H1 (cell line): ENCODE results near the gene UBE2O. TPM values are rescaled to one million over a fixed set of nuclear protein-coding genes. Genes with fewer than 3 reads are reported as not detected.

Source experiments
- CTCF ChIA-PET: fragments of 300-600 bp; sonication (Branson Sonifier 250); formaldehyde crosslinking; loops from one replicate; lab custom pipeline; 2021; ENCODE audit not compliant: partially characterized antibody; lab: Charles Lee
- POLR2A ChIA-PET: fragments of 300-600 bp; sonication (Branson Sonifier 250); formaldehyde crosslinking; loops from one replicate; lab custom pipeline; 2021; ENCODE audit warnings: inconsistent platforms; ENCODE audit not compliant: partially characterized antibody; lab: Charles Lee
- DNase-seq, 2 experiments: peaks; one replicate each; pipeline versions ENCODE4 v3.0.0 to v3.0.0-alpha.2; 2010 to 2022; ENCODE audit warnings: low spot score in 2 of 2, low read depth in 1 of 2, mixed read lengths in 1 of 2
- FAIRE-seq: peaks from 2 replicates; lab custom pipeline; 2011; peaks lifted over from hg19 to GRCh38; lab: Jason Lieb, UNC
- H2AFZ ChIP-seq: 2 replicates; pipeline ENCODE4 v1.8.1; 2012; ENCODE audit warnings: low read length, inconsistent platforms
- H2AK5ac ChIP-seq: 2 replicates; pipeline ENCODE4 v1.6.1; 2013; ENCODE audit warnings: low read depth, low read length
- H2BK120ac ChIP-seq: replicated peaks from 2 replicates; pipeline ENCODE3; 2013; ENCODE audit warnings: low read depth, low read length, inconsistent platforms
- H2BK12ac ChIP-seq: 2 replicates; pipeline ENCODE4 v1.6.1; 2013; ENCODE audit warnings: low read depth, low read length
- H2BK15ac ChIP-seq: 2 replicates; pipeline ENCODE4 v1.6.1; 2013; ENCODE audit warnings: low read length
- H2BK20ac ChIP-seq: 2 replicates; pipeline ENCODE4 v1.6.1; 2013; ENCODE audit warnings: low read length
- H2BK5ac ChIP-seq: 2 replicates; pipeline ENCODE4 v1.6.1; 2013; ENCODE audit warnings: low read depth, low read length
- H3K14ac ChIP-seq: 2 replicates; pipeline ENCODE4 v1.6.1; 2013; ENCODE audit warnings: inconsistent platforms; ENCODE audit not compliant: insufficient read length
- H3K18ac ChIP-seq: 2 replicates; pipeline ENCODE4 v1.6.1; 2013; ENCODE audit warnings: low read length; ENCODE audit errors: extremely low read depth
- H3K23ac ChIP-seq: 2 replicates; pipeline ENCODE4 v1.6.1; 2013; ENCODE audit warnings: inconsistent platforms; ENCODE audit not compliant: insufficient read length
- H3K23me2 ChIP-seq: 2 replicates; pipeline ENCODE4 v1.6.1; 2013; ENCODE audit warnings: low read depth, low read length
- H3K27ac ChIP-seq: 2 replicates; pipeline ENCODE4 v1.6.1; 2011; ENCODE audit warnings: low read depth, low read length, inconsistent platforms
- H3K27me3 ChIP-seq, 4 experiments: replicated peaks in 1 of 4; 1 replicate in 1 of 4; 2 replicates in 3 of 4; pipeline versions ENCODE4 v1.6.1 to v1.8.1; 2011 to 2013; ENCODE audit warnings: low read length in 3 of 4, mild to moderate bottlenecking in 3 of 4, inconsistent platforms in 2 of 4, mixed read lengths in 2 of 4, moderate library complexity in 1 of 4; ENCODE audit not compliant: control insufficient read depth in 3 of 4, insufficient read depth in 3 of 4; ENCODE audit errors: extremely low read depth in 1 of 4
- H3K36me3 ChIP-seq, 4 experiments: 2 replicates each; pipeline versions ENCODE4 v1.6.1 to v1.8.1; 2011 to 2013; ENCODE audit warnings: mild to moderate bottlenecking in 4 of 4, low read length in 3 of 4, moderate library complexity in 2 of 4, control low read depth in 1 of 4, inconsistent platforms in 1 of 4; ENCODE audit not compliant: insufficient read depth in 4 of 4, control insufficient read depth in 2 of 4
- H3K4ac ChIP-seq: replicated peaks from 2 replicates; pipeline ENCODE3; 2013; ENCODE audit warnings: low read length, low read depth, mixed read lengths, inconsistent platforms; ENCODE audit not compliant: insufficient read length
- H3K4me1 ChIP-seq, 4 experiments: replicated peaks in 1 of 4; 1 replicate in 1 of 4; 2 replicates in 3 of 4; pipeline versions ENCODE4 v1.6.1 to v1.8.1; 2011 to 2013; ENCODE audit warnings: low read length in 3 of 4, inconsistent platforms in 2 of 4, mixed read lengths in 1 of 4; ENCODE audit not compliant: insufficient read depth in 4 of 4, control insufficient read depth in 3 of 4
- H3K4me2 ChIP-seq, 2 experiments: 2 replicates each; pipeline versions ENCODE4 v1.6.1 to v1.8.1; 2011 to 2013; ENCODE audit warnings: low read depth in 2 of 2, low read length in 2 of 2, control low read depth in 1 of 2, inconsistent platforms in 1 of 2, mild to moderate bottlenecking in 1 of 2; ENCODE audit not compliant: insufficient read depth in 1 of 2
- H3K4me3 ChIP-seq, 4 experiments: fragments of 200-600, 300-600 bp in 1 of 4; sonication (generic), shearing (Covaris generic), sonication (Bioruptor Twin) in 1 of 4; 2 replicates each; pipeline versions ENCODE4 v1.5.1 to v1.8.1; 2011 to 2016; ENCODE audit warnings: low read length in 4 of 4, low read depth in 3 of 4, control low read depth in 2 of 4, inconsistent platforms in 2 of 4, mild to moderate bottlenecking in 2 of 4, mixed read lengths in 1 of 4, moderate library complexity in 1 of 4; ENCODE audit not compliant: insufficient read depth in 2 of 4; ENCODE audit errors: extremely low read depth in 1 of 4
- H3K56ac ChIP-seq: replicated peaks from 2 replicates; pipeline ENCODE3; 2013; ENCODE audit warnings: low read depth, mild to moderate bottlenecking, mixed read lengths, low read length, inconsistent platforms; ENCODE audit not compliant: insufficient read length
- H3K79me1 ChIP-seq: 2 replicates; pipeline ENCODE4 v1.6.1; 2013; ENCODE audit warnings: low read depth, low read length, control low read depth
- H3K79me2 ChIP-seq, 2 experiments: 2 replicates each; pipeline versions ENCODE4 v1.6.1 to v1.8.1; 2012 to 2013; ENCODE audit warnings: low read length in 2 of 2, mild to moderate bottlenecking in 2 of 2, inconsistent platforms in 1 of 2; ENCODE audit not compliant: insufficient read depth in 2 of 2, control insufficient read depth in 1 of 2
- H3K9ac ChIP-seq, 4 experiments: replicated peaks in 1 of 4; 1 replicate in 1 of 4; 2 replicates in 3 of 4; pipeline versions ENCODE4 v1.6.1 to v1.8.1; 2011 to 2013; ENCODE audit warnings: low read depth in 3 of 4, low read length in 3 of 4, control low read depth in 2 of 4, mild to moderate bottlenecking in 2 of 4, moderate library complexity in 2 of 4, inconsistent platforms in 1 of 4; ENCODE audit errors: extremely low read depth in 1 of 4
- H3K9me3 ChIP-seq, 2 experiments: 2 replicates each; pipeline versions ENCODE4 v1.6.1 to v1.8.1; 2012 to 2013; ENCODE audit warnings: mild to moderate bottlenecking in 2 of 2, moderate library complexity in 2 of 2, control low read depth in 1 of 2, inconsistent platforms in 1 of 2, low read depth in 1 of 2, low read length in 1 of 2, mixed read lengths in 1 of 2; ENCODE audit not compliant: insufficient read depth in 2 of 2
- H4K20me1 ChIP-seq, 2 experiments: replicated peaks in 1 of 2; 2 replicates each; pipeline versions ENCODE3 to v1.8.1; 2011 to 2013; ENCODE audit warnings: inconsistent platforms in 2 of 2, low read length in 2 of 2, mild to moderate bottlenecking in 1 of 2; ENCODE audit not compliant: insufficient read depth in 2 of 2, control insufficient read depth in 1 of 2
- H4K5ac ChIP-seq: 2 replicates; pipeline ENCODE4 v1.6.1; 2013; ENCODE audit warnings: low read length, low read depth, mixed read lengths, inconsistent platforms; ENCODE audit not compliant: insufficient read length
- H4K8ac ChIP-seq: 2 replicates; pipeline ENCODE4 v1.8.0; 2013; ENCODE audit warnings: mild to moderate bottlenecking, moderate library complexity, low read length, inconsistent platforms; ENCODE audit not compliant: insufficient read depth; ENCODE audit errors: extremely low read depth
- H4K91ac ChIP-seq: replicated peaks from 2 replicates; pipeline ENCODE3; 2013; ENCODE audit warnings: low read length, mixed read lengths, inconsistent platforms; ENCODE audit not compliant: insufficient read length
- NANOG ChIP-seq: IDR thresholded peaks from 2 replicates; pipeline ENCODE4 v1.6.1; 2011; ENCODE audit warnings: low read length, low read depth, mild to moderate bottlenecking, inconsistent platforms; ENCODE audit not compliant: insufficient read depth, poor library complexity, severe bottlenecking
- RAD21 ChIP-seq, 2 experiments: IDR thresholded peaks in 1 of 2; conservative IDR thresholded peaks in 1 of 2; 2 replicates each; pipeline ENCODE4 v1.6.1; 2011; ENCODE audit warnings: low read depth in 2 of 2, low read length in 2 of 2, improper control_type of control experiment in 1 of 2, inconsistent platforms in 1 of 2, mild to moderate bottlenecking in 1 of 2, moderate library complexity in 1 of 2
- SIRT6 ChIP-seq: IDR thresholded peaks from one replicate; pipeline ENCODE4 v1.7.1; 2012; ENCODE audit warnings: low read length, inconsistent platforms
- WGBS, 2 experiments: shearing (Covaris generic) in 1 of 2; methylation state at CpG; one replicate each; pipeline versions ENCODE4 v1.1.6 to v1.1.7; 2013 to 2015; ENCODE audit warnings: low lambda C conversion rate in 2 of 2, mixed read lengths in 2 of 2, inconsistent platforms in 1 of 2, low coverage in 1 of 2, missing lambda C conversion rate in 1 of 2; ENCODE audit not compliant: insufficient replicate concordance in 2 of 2, insufficient coverage in 1 of 2, insufficient read length in 1 of 2; ENCODE audit errors: extremely low coverage in 1 of 2, missing lambda C conversion rate in 1 of 2; 5-methylcytosine and 5-hydroxymethylcytosine counted together
- polyA plus RNA-seq, 7 experiments: library from polyadenylated mRNA; depleted of rRNA in 3 of 7; stranded (reverse) in 5 of 7; unstranded in 2 of 7; fragments of >200 nt in 5 of 7; fragments of 200-250 nt in 2 of 7; gene quantifications; 1 replicate in 5 of 7; 2 replicates in 1 of 7; 4 replicates in 1 of 7; pipeline versions ENCODE4 v1.2.1 to v1.2.3, GENCODE V29; 2011 to 2013; ENCODE audit warnings: missing spikeins in 2 of 7, mixed read lengths in 2 of 7
- total RNA-seq: library from RNA; stranded (reverse); fragmentation: NEBNext Ultra II Directional; extraction: Animal tissue kit (Norgen Biotek cat#: 25700); gene quantifications from 2 replicates; pipeline ENCODE4 v1.2.1, GENCODE V29; 2021
- TF ChIP-seq, protein P1 (sequence below), 3 experiments: IDR thresholded peaks; 1 replicate in 2 of 3; 2 replicates in 1 of 3; pipeline versions ENCODE4 v1.5.1 to v1.6.1; 2011; ENCODE audit warnings: low read length in 3 of 3, mild to moderate bottlenecking in 3 of 3, inconsistent platforms in 2 of 3, low read depth in 1 of 3, moderate library complexity in 1 of 3; ENCODE audit not compliant: insufficient read depth in 1 of 3; ENCODE audit errors: control extremely low read depth in 1 of 3
- TF ChIP-seq, protein P2 (sequence below): IDR thresholded peaks from 2 replicates; pipeline ENCODE4 v1.6.1; 2012; ENCODE audit warnings: low read length, inconsistent platforms

The UBE2O gene
- total and polyA plus RNA-seq, 2 of the 8 experiments (the other 6 are each of a cell fraction or from before 2014, with no cell fraction given) = 24.4 to 63.0 TPM

DNA sequence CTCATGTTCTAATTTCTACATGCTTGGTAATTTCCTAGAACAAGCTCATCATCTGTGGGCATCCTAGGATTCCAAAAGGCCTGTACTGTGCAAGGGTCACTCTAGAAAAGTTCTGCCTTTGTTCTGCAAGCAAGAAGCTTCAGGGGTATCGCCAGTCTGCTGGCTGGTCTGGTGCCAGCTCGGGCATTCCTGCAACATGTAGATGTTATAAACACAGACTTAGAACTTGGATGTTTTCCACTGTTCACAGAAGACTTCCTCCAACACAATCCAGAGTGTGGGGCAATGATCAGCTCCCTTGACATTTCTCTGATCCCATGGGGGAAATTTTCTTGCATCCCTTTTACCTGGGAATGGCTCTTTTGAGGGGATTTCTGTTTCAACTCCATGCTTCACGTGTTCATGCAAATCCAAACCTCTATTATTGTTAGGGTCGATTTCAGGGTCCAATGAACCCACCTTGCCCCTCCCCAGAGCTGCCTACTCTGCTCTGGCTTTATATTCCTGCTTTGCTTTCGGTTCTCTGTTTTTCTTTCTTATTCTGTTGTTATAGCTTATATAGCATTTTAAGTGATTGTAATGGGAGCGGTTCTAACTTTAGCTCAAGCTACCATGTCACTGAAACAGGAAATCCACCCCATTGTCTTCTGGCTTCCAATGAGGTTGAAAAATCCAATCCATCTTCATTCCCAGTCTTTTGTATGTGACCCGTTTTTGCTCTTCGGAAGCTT is 25.3 kb downstream of the UBE2O start:
- Histone ChIP-seq H3K23me2 (no peaks in the 10 kb centered on the region), H2BK5ac (no peak overlapping the region), H4K91ac (no peak overlapping the region), H2BK20ac (no peak overlapping the region), H3K4me1 (peaks cover 0 to 22% (median 6%) of the 10 kb centered on the region in 4 experiments; a peak in 6 of 7 replicates), H4K8ac (no peak overlapping the region), H4K5ac (no peak overlapping the region), H3K18ac (no peak overlapping the region), H3K14ac (no peak overlapping the region), H2BK15ac (no peak overlapping the region), H3K4me2 (no peak overlapping the region), H3K9me3 (no peaks in the 10 kb centered on the region), H2AK5ac (no peak overlapping the region), H3K4ac (no peak overlapping the region), H3K56ac (no peak overlapping the region), H3K79me2 (peaks cover 13 to 79% of the 10 kb centered on the region in 2 experiments), H4K20me1 (peaks cover 12 to 20% of the 10 kb centered on the region in 2 experiments), H2BK12ac (no peak overlapping the region), H3K4me3 (no peak overlapping the region), H3K36me3 (no peaks in the 10 kb centered on the region), H2BK120ac (no peak overlapping the region)
- POLR2A ChIA-PET = interaction anchor here (1.1 kb wide), 1 partner anchor 14 kb away, joined by 3 read pairs; no protein-coding TSS in a partner anchor
- WGBS, 2 experiments = 83% methylated on average over 8 of the region's 8 CpGs; no CpG with 5 or more reads in 1 of the 2 experiments
- CTCF ChIA-PET = interaction anchor here (0.6 to 2.7 kb wide), 10 partner anchors 11 to 130 kb away, joined by 3 to 11 read pairs (median 4); no protein-coding TSS in a partner anchor
- TF ChIP-seq NANOG (no peak), SIRT6 (no peak), RAD21 (IDR thresholded peaks at IDR 0.05 in 1 of 2, conservative IDR thresholded peaks at IDR 0.05 in 1 of 2; ENCODE audit: low read depth in 2 of 2, low read length in 2 of 2) (no peak)
- TF ChIP-seq, protein P1, sequence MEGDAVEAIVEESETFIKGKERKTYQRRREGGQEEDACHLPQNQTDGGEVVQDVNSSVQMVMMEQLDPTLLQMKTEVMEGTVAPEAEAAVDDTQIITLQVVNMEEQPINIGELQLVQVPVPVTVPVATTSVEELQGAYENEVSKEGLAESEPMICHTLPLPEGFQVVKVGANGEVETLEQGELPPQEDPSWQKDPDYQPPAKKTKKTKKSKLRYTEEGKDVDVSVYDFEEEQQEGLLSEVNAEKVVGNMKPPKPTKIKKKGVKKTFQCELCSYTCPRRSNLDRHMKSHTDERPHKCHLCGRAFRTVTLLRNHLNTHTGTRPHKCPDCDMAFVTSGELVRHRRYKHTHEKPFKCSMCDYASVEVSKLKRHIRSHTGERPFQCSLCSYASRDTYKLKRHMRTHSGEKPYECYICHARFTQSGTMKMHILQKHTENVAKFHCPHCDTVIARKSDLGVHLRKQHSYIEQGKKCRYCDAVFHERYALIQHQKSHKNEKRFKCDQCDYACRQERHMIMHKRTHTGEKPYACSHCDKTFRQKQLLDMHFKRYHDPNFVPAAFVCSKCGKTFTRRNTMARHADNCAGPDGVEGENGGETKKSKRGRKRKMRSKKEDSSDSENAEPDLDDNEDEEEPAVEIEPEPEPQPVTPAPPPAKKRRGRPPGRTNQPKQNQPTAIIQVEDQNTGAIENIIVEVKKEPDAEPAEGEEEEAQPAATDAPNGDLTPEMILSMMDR (IDR thresholded peaks at IDR 0.05; ENCODE audit: control extremely low read depth in 1 of 3, insufficient read depth in 1 of 3, low read depth in 1 of 3, low read length in 3 of 3) = no peak
- TF ChIP-seq, protein P2, sequence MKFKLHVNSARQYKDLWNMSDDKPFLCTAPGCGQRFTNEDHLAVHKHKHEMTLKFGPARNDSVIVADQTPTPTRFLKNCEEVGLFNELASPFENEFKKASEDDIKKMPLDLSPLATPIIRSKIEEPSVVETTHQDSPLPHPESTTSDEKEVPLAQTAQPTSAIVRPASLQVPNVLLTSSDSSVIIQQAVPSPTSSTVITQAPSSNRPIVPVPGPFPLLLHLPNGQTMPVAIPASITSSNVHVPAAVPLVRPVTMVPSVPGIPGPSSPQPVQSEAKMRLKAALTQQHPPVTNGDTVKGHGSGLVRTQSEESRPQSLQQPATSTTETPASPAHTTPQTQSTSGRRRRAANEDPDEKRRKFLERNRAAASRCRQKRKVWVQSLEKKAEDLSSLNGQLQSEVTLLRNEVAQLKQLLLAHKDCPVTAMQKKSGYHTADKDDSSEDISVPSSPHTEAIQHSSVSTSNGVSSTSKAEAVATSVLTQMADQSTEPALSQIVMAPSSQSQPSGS = no peak
- TF ChIP-seq, all 59 proteins: peak for 0
- H3K27ac ChIP-seq = no peak overlapping the region
- no peak overlapping the region for H3K23ac ChIP-seq
- H2AFZ ChIP-seq = no peak overlapping the region
- H3K27me3 ChIP-seq = no peaks in the 10 kb centered on the region
- FAIRE-seq (no peak), DNase-seq (no peak)
- H3K9ac ChIP-seq = no peak overlapping the region
- peaks cover 14% of the 10 kb centered on the region for H3K79me1 ChIP-seq
